HG02981 (cell line): Measurements from ENCODE around the gene QSOX1.
A peak's percentile ranks its signal among the peaks of the same experiment; 100 is the strongest.

ENCODE experiments used
- ATAC-seq: cut with Tn5 transposase; IDR thresholded peaks from one replicate; pipeline ENCODE4 v1.9.1; 2021; ENCODE audit warnings: mild to moderate bottlenecking, moderate library complexity; ENCODE audit not compliant: unreplicated experiment

The QSOX1 gene

DNA sequence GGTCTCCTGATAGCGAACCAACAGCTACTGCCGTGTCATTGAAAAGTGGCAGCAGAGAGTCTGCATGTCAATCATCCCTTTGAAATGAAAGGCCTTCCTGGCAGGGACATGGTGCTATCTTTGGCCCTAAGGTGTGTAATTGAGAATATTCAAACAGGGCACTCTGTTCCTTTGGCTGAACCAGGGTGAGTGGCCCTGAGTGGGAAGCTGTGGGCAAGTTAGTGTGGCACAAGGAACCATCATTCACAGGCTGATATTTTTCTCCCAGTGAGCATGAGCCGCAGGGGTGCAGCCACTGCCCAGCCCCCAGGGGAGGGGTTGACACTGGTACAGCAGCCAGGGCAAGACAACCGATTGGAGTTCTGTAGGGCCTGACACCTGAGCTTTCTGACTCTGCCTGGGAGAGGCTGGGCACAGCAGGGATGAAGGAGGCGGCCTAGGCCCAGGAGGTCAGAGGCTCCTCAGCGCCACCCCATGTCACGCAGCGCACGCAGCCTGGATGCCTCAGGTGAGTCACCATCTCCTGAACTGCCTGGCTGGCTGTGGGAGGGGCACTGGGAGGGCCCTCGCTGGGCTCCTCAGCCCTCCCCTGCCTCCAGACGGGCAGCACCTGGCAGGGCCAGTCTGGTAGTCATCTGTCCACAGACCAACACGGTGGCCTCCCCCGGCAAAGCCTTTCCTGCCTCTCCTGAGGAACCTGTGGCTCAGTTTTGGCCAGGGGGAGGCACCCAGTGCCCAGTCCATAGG, 13.2 kb downstream of the QSOX1 start:
- ATAC-seq: no peak

DNA sequence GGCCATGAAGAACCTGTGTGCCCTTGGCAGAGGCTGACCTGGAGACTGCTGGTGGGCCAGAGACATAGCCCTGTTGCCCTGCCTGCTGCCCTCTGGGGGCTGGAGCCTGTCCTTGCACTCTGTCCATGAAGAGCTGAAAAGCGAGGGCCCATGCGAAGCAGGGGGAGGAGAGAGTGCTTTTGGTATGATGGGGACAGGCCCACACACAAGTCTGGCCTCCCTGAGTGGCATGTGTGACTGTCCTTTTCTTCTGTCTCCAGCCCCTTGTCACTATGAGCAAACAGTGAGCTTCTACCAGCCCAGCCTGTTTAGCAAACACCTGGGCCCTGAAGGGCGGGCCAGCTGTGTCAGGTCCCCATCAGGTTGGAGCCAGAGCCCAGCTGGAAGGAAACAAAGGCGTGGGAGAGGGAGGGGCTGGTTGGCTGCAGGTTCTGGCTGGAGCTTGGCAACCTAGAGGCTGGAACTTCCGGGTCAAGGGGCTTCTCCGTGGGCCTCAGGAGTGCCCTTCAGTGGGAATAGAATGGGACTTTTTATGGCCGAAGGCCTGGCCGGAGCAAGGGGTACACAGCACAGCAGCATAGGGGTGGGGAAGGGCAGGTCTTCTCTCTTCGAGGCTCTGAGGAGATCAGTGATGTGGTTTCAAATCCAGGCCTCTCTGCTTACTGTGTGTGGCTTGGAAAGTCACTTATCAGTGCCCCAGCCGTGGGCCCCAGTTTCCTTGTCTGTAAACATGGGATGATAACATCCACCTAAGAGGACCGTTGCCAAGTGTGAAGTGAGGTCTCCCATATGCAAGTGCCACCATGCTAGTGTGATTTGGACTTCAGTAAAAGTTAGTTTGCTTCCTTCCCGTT, 14.3 kb downstream of the QSOX1 start:
- ATAC-seq: peak; percentile 60

DNA sequence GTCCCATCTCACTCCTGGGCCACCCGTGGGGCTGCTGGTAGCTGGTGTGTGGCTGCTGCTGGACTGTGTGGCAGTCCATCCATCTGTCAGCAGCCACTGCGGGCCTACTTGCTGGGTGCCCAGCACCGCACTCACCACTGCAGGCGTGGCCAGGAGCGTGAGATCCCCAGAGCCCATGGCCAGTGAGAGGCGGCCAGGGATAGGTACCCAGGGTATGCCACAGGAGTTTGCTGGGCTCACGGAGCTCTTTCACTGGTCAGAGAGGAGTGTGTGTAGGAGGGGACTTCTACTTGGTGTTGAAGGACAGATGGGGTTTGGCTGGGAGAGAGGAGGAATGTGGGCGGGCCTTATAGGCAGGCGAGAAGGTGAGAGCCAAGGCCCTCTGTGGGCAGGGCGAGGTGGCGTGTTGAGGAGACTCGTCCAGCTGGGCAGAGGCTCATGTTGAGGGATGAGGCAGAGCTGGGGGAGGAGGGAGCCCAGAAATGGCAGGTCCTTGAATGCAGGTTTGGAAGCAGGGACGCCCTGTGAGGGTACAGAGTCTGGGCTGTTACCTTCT, 15.0 kb downstream of the QSOX1 start:
- no peak for ATAC-seq

DNA sequence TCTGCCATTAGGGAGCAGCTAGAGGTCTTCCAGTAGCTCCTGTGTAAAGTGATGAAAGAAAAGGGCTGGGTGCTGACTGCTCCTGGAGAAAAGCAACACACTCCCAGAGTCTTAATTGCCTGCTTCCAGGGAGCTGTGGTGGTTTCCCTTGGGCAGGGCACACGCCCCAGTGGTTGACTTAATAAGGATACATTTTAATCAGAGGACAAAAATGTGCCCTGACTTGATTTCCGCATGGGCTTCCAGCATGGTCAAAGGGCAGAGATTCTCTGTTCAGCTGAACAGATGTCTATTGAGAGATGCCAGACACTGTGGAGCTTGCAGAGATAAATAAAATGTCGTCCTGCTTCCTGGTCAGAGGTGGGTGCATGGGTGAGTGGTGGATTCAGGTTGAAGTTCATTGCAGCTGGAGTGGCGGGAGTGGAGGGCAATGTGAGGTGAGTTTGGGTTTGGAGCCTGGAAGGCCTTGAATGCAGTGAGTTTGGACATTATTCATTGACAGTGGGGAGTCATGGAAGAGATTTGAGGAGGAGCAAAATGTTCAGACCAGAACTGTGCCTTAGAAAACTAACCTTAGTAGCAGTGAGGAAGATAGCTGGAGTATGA, 16.0 kb downstream of the QSOX1 start:
- no peak for ATAC-seq

DNA sequence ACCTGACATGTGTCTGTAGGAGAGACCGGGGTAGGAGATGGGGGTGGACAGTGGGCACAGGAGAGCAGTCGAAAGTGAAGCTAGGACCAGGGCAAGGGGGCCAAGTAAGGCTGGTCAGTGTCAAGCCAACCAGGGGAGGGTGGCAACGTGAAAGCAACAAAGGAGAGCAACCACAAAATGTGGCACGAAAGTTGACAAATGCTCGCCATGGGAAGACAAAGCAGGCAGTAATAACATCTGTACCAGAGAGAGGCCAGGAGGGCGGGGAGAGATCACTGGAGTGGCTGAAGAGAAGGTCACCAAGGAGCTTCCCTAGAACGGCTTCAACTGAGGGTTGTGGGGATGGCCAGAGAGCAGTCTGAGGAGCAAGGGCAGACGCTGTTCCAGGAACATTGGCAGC, 17.0 kb downstream of the QSOX1 start:
- ATAC-seq: no peak

DNA sequence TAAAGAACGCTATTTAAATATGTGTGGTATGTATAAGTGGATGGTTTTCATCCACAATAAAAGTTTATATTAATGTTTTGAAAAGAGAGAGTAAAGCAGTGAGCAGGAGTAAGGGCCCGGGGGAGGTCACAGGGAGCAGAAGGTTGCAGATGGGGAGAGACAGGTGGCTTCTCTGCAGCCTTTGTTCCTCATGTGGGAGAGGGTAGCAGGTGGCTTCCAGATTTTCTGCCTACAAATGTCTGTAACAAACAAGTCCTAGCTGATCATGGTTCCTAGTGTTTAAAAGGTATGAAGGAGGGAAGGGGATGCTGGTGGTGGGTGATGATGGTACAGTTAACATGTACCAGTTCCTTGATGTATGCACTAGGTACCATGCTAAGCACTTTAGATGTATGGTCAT, 18.8 kb downstream of the QSOX1 start:
- ATAC-seq: no peak

DNA sequence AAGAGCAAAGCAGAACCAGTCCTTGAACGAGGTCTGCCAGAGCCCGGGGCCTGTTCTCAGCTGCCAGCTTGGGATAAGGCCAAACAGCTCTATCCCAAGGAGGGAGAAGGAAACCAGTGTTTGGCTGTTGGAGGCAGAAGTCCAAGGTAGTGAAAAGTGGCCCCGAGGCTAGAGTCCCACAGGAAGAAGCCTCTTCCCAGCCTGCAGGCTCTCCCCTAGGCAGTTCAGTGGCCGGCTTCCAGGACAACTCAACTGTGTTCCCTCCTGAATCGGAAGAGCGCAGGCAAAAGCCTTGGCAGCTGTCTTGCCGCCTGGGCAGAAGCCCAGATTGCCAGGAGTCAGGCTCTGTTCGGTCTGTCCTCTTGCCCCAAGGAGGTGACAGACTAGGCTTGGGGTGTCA, 19.3 kb downstream of the QSOX1 start:
- no peak for ATAC-seq

DNA sequence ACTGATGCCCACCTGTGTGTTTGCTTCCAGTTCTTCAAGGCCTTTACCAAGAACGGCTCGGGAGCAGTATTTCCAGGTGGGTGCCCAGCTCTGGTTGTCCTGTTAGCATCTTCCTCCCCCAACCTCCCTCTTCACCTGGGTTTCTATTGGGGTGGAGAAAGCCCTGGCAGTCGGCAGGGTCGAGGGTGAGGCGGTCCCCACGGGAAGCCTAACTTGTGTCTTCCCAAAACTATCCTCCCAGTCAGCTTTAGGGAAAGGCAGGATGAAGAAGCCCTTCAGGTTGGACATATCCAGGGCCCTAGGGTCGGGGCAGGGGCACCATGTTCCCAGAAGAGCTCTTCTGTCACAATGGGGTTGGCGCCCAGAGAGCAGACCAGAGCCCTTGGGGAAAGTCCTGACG, 20.6 kb downstream of the QSOX1 start:
- no peak for ATAC-seq

DNA sequence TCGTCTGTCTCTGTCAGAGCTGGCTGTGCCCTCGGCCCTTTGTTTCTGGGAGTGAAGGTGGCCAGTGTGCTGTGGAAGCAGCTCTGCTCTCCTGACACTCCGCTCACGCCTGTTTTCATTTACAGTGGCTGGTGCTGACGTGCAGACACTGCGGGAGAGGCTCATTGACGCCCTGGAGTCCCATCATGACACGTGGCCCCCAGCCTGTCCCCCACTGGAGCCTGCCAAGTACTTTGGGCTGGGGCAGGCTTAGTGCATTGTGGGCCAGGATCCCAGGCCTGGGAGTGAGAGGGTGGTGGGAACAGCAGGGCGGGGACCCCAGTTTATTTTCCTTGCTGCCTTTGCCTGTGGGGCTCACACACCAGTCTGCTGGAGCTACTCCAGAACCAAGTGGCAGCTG, 21.1 kb downstream of the QSOX1 start:
- ATAC-seq: no peak

DNA sequence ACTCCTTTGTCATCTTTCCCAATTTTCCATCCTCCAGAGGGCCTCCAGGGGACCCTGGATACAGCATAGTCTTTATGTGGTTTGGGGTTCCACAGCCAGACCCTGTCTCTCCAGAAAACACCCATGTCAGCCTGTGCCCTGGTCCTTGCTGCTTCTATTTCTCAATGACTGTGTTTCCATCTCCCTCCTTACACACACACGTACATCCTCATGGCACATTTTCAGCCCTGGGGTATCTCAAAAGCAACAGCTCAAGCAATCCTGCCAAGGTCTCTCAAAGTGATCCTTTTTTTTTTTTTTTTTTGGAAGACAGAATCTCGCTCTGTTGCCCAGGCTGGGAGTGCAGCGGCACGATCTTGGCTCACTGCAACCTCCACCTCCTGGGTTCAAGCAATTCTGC, 22.3 kb downstream of the QSOX1 start:
- no peak for ATAC-seq

DNA sequence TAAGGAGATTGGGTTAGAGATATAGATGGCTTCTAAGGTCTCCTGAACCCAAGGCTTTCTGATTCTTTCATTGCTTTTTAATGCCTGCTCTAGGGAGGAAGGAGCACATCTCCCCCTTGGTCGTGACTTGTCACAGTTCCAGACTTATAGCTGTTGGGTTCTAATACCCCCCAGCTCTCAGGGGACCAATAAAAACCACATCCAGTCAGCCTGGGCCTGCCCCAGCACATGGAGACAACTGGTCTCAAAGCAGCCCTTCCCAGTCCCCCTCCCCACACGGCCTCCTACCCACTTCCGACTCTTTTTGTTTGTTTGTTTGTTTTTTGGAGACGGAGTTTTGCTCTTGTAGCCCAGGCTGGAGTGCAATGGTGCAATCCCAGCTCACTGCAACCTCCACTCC, 23.3 kb downstream of the QSOX1 start:
- no peak for ATAC-seq

DNA sequence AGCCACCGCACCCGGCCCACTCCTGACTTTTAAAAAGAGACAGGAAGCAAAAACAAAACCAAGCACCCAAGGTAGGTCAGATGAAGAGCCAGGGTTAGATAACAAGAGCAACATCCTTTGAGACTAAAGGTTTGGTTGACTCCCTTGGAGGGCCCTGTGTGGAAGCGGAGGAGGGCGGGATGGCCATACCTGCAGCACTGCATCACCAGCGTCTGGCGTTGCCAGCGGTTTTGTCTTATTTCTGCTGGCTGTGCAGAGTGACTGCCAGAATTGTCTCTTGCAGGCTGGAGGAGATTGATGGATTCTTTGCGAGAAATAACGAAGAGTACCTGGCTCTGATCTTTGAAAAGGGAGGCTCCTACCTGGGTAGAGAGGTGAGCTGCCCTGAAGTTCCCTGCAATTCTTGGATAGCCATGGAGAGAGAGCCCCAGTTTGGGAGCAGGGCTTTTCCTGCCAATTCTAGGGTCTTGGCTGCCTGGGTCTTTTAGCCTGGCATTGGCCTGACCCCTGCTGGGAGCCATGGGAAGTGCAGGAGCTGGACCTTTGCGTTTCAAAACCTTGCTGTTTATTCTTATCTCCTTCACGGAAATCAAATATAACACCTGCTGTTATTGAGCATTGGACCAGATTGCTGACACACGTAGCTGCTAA, 24.0 kb downstream of the QSOX1 start:
- ATAC-seq: no peak

DNA sequence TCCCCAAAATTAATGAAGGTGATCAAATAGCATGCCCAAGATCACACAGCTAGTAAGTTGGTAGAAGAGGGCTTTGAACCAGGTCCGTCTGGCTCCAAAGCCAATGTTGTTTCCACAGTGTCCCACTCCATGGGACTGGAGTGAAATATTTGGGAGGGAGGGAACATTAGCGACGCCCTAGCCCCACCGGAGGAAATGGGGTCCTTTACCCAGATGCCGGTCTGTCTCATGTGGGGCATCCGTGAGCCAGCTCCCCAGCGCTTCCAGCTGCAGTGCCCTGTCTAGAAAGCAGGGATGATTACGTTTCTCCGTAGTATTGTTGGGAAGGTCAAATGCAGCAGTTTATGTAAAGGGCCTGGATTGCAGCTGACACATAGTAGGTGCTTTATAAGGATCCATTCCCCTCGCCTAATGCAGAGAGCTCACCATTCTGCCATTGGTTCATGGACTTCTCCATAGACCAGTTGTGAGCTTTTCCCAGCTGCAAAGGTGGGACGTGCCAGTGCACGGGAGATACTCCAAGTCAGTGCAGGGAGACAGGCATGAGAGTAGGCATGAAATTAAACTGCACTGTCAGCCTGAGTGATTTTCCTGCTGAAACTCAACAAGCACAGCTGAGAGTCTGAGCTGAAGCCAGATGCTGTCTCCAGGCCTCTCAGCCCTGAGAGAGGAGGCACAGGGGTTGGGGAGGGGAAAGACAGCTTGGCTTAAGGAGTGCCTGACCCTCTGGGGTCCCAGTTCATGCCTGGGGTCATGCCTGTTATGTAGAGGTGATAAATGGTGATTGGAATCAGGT, 24.7 kb downstream of the QSOX1 start:
- no peak for ATAC-seq

DNA sequence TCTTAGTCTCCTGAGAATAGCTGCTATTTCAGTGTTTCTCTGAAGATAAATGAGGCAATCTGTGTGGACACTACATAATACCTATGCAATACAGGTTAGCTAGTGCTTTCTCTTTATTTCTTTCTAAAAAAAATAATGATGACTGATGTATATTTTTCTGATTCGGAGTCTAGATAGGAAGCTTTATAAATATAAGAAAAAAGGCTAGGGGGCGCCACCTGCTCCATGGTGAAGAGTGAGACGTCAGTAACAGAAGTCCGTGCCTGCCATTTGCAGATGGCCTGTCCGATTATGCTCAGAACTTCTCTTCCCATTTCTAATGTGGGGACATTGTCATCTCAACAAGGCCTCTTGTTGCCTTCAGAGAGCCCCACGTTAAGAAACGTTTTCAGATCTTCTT, 26.4 kb downstream of the QSOX1 start:
- no peak for ATAC-seq

DNA sequence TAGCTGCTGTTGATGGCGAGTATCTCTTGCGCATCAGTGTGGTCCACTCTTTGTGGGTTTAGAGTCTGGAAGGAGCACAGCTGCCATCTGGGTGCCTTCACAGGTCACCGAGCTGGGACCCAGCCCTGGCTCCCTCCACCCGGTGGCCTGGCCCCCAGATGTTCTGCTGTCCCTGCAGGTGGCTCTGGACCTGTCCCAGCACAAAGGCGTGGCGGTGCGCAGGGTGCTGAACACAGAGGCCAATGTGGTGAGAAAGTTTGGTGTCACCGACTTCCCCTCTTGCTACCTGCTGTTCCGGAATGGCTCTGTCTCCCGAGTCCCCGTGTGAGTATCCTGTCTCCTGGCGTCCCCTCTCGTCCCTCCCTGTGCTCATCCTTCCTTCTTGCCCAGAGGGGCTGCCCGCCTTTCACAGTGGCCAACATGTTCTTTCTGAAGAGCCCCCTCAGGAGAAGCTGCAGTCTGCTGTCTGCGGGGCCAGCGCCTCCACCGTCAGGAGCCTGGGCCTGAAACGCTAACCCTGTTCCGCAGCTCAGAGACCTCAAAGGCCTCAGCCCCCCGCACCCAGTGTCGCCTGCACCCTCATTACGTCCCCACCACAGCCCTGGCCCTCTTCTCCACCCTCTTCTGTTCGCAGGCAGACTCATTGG, 27.4 kb downstream of the QSOX1 start:
- ATAC-seq: no peak

DNA sequence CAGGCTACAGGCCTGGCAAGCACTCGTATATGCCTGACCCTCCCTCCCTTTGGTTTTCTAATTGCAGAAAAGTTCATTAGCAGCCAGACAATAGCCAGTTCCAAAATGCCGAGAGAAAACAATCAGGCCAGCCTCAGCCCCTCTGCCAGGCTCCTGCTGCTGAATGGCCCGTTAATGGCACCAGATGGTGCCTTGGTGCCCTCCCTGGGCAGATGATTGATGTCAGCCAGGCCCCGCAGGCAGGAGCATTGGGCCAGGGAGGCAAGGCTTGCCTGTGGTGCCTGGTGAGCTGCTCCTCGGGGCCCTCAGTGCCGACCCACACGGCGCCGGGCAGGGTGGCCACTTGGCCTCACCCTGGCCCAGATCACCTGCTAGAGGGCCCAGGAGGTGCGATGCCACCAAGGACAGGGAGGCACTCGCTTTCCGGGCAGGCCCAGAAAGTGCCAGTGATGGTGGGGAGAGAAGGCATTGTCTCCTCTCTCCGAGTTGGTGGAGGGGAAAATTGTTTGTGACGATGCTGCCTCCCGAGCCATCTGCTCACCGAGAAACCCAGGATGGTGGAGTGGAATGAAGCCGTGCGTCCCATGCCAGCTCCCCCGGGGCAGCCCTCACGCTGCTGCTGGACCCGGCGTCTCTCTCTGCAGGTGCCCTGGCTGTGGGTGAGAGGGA, 28.1 kb downstream of the QSOX1 start:
- no peak for ATAC-seq

DNA sequence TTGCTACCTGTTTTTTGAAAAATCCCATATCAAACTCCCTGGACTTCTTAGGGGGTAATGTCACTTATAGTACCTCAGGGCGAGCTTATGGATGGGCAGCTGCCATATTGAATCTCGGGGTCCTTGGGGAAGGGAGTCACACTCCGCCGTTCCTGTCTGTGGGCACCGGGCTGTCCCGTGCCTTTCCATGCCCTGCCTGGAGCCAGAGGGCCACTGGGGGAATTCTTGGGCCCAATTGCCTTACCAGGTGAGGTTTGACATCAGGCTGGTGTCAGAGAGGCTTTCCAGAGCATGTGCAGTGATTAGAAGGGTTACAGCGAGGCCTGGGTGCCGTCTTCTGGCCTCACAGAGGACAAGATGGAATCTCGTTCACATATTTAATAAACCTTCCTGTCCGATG, 28.8 kb downstream of the QSOX1 start:
- ATAC-seq: no peak

DNA sequence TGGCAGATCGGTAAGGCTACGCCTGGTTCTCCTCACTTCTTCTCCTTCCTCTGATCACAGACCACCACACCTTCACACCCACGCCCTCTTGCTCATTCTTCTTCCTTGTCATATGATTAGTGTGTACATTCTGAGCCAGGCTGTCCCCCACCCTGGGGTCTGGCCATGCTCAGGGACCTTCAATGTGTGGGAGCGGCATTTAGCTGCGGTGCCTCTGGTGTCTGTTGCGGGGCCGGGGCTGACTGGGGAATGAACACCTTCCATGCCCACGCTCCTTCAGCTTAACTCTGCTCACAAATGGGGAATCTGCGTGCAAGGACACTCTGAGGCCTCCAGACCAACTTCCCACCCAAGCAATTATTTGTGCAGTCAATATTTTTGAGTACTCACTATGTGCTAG, 29.4 kb downstream of the QSOX1 start:
- ATAC-seq: no peak

DNA sequence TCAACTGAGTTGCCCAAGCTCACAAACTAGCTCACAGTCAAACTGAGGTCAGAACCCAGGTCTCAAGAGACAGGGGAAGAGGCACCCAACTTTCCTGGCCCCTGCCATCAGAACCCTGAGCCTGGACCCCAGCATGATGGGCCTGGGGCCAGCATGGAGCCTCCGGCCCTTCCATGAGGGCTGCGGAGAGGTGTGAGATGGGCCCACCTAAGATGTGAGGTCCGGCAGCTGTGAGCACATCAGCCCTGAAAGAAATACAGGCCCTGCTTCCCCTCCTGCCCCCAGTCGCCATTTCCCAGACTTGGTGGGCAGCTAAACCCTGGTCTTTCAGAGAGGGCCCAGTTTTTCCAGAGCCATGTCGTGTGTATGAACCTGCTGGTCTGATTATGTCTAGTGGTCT, 30.6 kb downstream of the QSOX1 start:
- ATAC-seq: no peak
